GM10248 (cell line): ENCODE measurements around the gene MACF1.
"Not testable (repeated sequence)": the region's sequence is repeated elsewhere in the genome, so short reads cannot be mapped to it uniquely, and the experiment has no call there.

Experiments
- CTCF ChIA-PET: fragments of 300-600 bp; sonication (Branson Sonifier 250); formaldehyde crosslinking; extraction: SDS; loops from one replicate; lab custom pipeline; 2021; ENCODE audit warnings: antibody characterized with exemption; lab: Yijun Ruan, JAX
- POLR2A ChIA-PET: fragments of 350-650 bp; sonication (Branson Sonifier 250); formaldehyde crosslinking; extraction: SDS; loops from one replicate; lab custom pipeline; 2020; ENCODE audit warnings: antibody characterized with exemption; lab: Yijun Ruan, JAX
- DNase-seq: peaks from one replicate; pipeline ENCODE4 v3.0.0; 2012; ENCODE audit errors: extremely low spot score
- TF ChIP-seq, protein P1 (sequence below): IDR thresholded peaks from 2 replicates; pipeline ENCODE4 v1.5.1; 2012; ENCODE audit warnings: mild to moderate bottlenecking, low read depth; ENCODE audit errors: extremely low read depth, missing control alignments, control extremely low read depth

The MACF1 gene

DNA sequence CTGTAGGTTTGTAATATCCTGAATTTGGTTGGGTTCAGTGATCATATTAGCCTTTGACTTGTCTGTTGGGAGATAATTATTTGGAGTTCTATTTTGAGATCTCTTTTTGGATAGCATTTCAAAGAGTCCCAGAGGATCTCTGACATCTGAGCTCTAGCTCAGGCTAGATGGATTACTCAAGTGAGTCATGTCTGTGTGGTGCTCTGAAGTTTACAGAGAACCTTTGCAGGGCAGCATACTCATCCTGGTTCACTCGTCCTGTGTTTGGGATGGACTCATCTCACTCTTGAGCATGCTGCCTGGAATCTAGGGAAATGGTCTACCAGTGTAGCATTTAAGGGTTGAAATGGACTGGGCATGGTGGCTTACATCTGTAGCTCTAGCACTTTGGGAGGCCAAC lies 257.6 kb downstream of the MACF1 start:
- CTCF ChIA-PET, result no interaction called here
- POLR2A ChIA-PET, result no interaction called here
- DNase-seq, result no peak
- TF ChIP-seq, protein P1, sequence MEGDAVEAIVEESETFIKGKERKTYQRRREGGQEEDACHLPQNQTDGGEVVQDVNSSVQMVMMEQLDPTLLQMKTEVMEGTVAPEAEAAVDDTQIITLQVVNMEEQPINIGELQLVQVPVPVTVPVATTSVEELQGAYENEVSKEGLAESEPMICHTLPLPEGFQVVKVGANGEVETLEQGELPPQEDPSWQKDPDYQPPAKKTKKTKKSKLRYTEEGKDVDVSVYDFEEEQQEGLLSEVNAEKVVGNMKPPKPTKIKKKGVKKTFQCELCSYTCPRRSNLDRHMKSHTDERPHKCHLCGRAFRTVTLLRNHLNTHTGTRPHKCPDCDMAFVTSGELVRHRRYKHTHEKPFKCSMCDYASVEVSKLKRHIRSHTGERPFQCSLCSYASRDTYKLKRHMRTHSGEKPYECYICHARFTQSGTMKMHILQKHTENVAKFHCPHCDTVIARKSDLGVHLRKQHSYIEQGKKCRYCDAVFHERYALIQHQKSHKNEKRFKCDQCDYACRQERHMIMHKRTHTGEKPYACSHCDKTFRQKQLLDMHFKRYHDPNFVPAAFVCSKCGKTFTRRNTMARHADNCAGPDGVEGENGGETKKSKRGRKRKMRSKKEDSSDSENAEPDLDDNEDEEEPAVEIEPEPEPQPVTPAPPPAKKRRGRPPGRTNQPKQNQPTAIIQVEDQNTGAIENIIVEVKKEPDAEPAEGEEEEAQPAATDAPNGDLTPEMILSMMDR, result no peak

GRCh38 chr1:39466413-39467107 lies 262.1 kb downstream of the MACF1 start:
- TF ChIP-seq, protein P1, result no peak

DNA sequence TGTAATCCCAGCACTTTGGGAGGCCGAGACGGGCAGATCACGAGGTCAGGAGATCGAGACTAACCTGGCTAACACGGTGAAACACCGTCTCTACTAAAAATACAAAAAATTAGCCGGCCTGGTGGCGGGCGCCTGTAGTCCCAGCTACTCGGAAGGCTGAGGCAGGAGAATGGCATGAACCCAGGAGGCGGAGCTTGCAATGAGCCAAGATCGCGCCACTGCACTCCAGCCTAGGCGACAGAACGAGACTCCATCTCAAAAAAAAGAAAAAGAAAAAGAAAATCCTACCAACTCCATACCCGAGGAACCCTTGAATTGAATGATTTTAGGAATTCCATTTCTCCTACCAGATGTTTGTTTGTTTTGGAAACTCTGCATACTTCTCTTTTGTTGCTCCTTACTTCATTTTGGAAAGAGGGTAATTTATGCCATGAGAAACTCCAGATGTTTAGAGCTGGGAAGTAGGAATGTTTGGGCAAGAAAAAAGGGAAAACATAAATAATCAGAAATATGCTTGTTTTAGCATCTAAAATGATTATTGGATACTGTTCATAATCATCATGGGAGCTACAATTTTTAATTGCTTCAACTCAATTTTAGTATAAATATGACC lies 262.7 kb downstream of the MACF1 start:
- CTCF ChIA-PET, result interaction anchor here (1.0 to 2.1 kb wide), 4 partner anchors 10 to 190 kb away, joined by 3 to 4 read pairs (median 3); no protein-coding TSS in a partner anchor
- DNase-seq, POLR2A ChIA-PET: not testable (repeated sequence)

More at GRCh38 chr1:39466413-39467107, 262.1 kb downstream of the MACF1 start:
- ChIA-PET POLR2A (no interaction called here), CTCF (interaction anchor here (1.0 to 1.1 kb wide), 2 partner anchors 19 to 22 kb away, joined by 3 read pairs; no protein-coding TSS in a partner anchor)
- no peak for DNase-seq

DNA sequence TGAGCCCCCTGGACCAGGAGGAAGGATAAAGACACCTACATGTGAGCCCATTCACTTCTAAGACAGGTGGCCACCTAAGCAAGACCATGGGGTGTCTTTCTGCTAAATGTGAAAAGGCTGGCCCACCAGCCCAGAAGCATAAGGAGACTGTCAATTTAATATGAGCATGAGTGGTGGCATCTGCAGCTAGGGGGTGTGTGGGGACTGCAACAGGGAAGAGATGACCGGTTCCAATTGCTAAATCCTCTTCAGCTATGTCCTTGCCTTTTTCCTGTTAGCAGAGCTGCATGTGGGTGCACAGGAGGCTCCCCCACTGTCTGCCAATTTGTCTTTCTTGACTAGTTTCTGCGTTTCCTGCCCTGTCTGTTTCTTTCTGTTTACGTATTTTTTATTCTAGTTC lies 264.7 kb downstream of the MACF1 start:
- CTCF ChIA-PET, result interaction anchor here (0.9 to 4.1 kb wide), 6 partner anchors 8 to 69 kb away, joined by 3 to 18 read pairs (median 4); no protein-coding TSS in a partner anchor

DNA sequence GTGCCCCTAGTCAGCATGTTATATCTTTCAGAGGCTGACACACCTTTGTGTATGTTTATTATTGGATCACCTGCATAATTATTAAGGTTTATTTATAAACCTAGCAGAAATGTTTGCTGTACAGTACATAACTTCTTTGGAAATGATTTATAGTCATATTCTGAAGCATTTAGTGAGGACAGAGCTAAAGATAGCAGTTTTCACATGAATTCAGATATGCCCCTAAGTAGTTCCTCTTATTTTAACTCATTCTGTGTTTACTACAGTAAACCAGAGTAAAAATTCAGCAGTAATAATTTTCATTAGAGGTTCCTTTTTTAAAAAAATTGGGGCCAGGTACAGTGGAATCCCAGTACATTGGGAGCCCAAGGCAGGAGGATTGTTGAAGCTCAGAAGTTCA lies 265.5 kb downstream of the MACF1 start:
- ChIA-PET POLR2A (no interaction called here), CTCF (interaction anchor here (1.1 to 4.1 kb wide), 4 partner anchors 11 to 69 kb away, joined by 3 to 18 read pairs (median 10); no protein-coding TSS in a partner anchor)
- DNase-seq, result no peak
- TF ChIP-seq, protein P1, result no peak

More for the DNA sequence above, 264.7 kb downstream of the MACF1 start:
- no peak for DNase-seq
- TF ChIP-seq, protein P1, result no peak
- POLR2A ChIA-PET, result no interaction called here

GRCh38 chr1:39472826-39473225 lies 268.3 kb downstream of the MACF1 start:
- DNase-seq, result no peak
- POLR2A ChIA-PET, result no interaction called here
- CTCF ChIA-PET, result interaction anchor here (1.3 to 2.0 kb wide), 3 partner anchors 14 to 66 kb away, joined by 3 to 5 read pairs (median 3); no protein-coding TSS in a partner anchor

More at GRCh38 chr1:39472826-39473225, 268.3 kb downstream of the MACF1 start:
- TF ChIP-seq, protein P1, result no peak
